HG02970 (cell line): ENCODE data around the gene SOX4.

ENCODE experiments used
- ATAC-seq: cut with Tn5 transposase; IDR thresholded peaks from one replicate; pipeline ENCODE4 v1.9.1; 2021; ENCODE audit warnings: mild to moderate bottlenecking, moderate library complexity, moderate number of reproducible peaks; ENCODE audit not compliant: unreplicated experiment, low FRiP score

Gene SOX4

DNA sequence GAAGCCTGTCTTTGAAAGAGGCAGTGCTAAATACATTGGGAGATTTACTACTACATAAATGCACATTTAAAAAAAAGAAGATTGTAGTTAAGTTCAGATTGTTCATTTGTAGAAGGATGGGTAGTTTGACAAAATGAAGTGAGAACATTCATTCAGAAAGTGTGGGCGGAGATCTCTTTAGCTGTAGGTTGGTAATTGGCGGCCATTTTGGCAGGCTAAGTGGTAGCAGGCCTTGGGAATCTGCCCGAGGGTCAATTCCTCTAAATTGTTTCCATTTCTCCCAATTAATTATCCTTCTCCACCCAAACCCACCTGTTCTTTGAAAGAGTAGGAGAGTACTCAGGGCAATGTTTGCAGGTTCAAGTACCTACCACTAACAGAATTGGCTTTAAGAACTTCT lies 17.9 kb downstream of the SOX4 start:
- ATAC-seq = no peak

DNA sequence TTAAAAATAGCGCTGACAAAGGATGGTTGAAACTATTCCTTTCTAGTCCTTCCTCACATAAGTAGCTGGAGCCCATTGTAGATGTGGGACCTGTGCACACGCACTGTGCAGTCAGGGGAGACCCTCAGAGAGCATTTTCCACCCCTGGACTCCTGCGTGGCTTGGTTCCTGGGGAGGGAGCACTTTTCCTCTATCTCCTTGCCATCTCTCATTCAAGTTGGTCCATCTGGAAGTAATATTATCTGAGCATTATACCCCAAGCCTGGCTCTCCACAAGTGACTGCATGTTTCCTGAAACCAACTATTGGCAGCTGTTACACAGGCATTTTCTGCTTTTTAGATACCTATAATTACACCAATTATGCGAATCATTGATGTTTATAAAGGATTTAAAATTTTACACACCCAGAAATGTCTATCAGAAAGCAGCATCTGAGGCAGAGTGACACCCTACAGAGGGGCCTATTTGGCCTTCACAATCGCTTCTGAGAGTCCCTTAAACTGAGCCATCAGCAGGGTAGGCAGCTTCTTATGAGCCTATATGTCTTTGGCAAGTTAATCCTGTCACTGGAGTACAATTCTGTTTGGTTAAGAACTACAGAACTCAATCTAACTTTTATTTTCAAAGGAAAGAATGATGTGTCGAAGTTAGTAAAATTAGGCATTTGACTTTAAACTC lies 18.7 kb downstream of the SOX4 start:
- no peak for ATAC-seq

DNA sequence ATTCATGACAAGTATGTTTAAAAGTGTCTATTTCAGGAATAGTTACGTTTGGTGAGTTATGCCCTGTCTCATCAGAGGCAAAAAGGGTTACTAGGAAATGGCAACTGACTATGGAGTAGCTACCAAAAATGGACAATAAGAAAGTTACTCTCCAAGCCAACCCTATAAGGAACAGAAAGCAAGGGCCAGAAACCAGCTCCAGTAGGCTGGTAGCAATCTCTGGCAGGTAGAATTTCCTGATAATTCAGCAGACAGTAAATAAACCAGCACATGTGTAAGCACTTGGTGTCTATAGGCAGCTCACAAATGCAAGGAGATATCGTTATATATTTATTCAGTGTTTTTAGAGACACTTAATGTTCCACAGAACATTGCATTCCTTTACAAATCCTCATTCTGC lies 20.3 kb downstream of the SOX4 start:
- ATAC-seq = no peak

DNA sequence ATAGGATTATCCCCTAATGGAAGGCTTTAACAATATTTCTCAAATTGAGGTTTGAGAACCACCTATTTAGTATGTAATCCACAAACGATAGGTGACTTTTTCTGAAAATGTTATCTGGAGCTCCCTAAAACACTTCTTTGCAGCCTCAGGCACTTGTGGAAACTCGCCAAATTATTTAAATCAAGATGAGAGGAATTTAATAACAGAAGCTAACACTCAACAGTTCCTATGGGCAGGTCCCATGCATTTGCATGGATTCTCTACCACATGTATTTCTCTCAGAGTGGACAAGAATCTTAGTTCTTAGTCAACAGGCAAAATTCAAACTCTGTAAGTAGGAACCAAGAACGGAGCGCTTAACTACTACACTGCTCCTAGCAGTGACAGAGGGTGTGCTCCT lies 20.7 kb downstream of the SOX4 start:
- no peak for ATAC-seq

DNA sequence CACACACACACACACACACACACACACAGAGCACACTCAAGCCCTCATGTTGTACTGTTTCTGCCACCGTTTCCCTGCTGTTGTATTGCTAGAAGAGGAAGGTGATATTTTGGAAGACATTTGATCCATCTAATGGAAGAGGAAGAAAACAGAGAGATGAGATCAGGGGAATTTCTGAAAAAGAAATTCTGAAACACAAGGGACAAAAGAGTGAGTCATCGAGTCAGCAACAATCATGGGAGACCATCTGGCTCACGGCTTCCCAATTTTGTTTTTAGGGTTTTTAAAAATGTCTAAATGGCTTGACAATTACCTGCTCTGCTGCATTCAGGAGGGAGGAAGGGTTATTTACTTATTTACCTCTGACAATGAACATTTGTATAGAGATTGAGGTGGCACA lies 22.0 kb downstream of the SOX4 start:
- ATAC-seq = no peak

DNA sequence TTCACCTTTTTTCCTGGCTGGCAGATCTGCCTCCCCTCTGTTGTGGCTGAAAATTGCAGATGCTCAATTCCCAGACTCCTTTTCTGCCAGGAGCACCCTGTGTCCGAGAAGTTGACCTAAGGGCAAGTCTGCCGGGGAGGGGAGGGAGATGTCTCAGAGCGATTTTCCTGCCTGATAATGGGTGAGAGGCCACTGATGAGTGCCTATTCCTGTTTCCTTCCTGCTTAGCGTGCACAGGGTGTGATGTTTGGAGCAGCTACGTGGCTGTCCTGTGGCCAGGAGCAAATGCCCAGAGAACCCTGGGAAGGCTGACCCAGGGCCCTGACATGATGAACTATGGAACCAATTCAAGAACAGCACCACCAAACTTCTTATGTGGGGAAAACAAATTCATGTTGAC lies 22.5 kb downstream of the SOX4 start:
- ATAC-seq = no peak

DNA sequence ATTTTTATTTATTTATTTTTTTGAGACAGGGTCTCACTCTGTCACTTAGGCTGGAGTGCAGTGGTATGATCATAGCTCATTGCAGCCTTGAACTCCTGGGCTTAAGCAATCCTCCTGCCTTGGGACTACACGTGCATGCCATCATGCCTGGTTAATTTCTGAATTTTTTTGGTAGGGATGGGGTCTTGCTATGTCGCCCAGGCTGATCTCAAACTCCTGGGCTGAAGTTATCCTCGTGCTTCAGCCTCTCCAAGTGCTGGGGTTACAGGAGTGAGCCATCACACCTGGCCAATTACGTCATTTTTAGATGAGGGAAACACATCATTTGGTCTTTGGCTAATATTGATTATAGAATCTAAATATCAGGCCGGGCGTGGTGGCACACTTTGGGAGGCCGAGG lies 32.1 kb downstream of the SOX4 start:
- ATAC-seq = no peak

DNA sequence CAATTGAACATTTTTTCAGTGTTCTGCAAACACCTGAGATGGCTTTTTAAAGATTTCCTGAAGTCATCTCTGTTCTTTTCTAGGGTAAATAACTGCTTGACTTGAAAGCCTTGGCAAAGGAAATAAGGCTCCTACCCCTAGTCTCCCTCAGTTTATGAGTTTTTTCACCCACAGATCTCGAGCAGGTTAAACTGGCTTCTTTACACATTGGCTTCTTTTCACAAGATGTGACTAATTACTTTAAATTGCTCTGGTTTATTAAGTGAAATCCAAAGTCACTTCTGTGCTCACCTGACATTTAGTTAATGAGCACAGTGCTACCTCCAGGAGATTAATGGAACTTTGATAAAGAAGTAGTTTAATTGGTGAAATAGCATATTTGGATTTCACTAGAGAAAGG lies 33.2 kb downstream of the SOX4 start:
- ATAC-seq = no peak

DNA sequence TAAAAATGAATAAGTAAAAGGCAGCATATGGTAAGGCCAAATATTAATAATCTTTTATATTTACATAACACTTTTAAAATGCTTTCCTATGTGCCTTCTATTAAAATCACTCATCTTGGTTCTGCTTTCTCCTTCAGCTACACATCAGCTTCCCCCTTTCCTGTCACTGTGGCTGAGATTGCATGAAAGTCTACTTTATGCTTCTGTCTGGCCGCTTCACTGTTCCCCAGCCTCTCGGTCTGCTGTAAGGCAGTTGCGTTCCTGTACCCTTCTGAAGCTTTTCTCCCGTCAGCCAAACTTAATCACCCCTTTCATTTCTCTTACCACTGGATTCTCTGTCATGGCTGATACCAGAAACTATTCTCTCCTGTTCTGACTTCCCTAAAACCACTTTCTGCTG lies 34.6 kb downstream of the SOX4 start:
- no peak for ATAC-seq

DNA sequence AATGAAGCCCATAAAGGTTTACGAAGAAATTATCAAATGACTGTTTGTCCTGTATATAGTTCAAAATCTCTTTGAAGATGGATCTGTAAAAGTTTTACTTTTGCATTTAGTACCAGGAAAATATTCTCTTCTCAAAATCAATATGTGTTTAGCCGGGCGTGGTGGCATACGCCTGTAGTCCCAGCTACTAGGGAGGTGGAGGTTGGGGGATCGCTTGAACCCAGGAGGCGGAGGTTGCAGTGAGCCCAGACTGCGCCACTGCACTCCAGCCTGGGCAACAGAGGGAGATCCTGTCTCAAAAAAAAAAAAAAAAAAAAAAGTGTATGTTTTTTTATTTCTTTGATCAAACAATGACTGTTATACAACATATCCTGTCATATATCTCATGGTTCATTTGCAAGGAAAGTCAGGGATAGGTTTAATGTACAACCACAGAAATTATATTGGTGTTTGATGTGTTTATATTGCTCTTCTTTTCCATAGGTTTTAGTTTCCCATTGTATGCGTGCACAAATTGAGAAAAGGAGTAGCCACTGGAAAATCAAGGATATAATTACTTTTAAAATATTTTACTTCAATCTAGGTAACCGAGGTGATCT lies 40.1 kb downstream of the SOX4 start:
- no peak for ATAC-seq

DNA sequence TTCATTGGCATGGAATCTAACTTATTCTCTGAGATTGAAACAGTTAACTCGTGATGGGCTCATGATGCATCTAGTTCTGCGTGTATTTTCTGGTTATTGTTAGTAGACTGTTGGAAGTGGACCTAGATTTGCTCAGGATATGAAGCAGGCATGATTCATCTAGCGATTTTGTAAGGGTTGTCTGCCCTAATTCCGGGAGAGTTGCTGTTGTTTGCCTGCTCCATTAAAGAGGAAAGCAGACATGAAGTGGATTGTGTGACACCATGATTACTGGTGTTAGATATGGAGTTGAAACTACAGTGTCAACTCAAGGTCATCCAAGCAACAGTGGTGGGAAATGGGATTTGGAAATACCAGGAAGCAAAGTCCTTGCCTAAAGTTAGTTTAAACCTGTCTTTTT lies 41.0 kb downstream of the SOX4 start:
- no peak for ATAC-seq

DNA sequence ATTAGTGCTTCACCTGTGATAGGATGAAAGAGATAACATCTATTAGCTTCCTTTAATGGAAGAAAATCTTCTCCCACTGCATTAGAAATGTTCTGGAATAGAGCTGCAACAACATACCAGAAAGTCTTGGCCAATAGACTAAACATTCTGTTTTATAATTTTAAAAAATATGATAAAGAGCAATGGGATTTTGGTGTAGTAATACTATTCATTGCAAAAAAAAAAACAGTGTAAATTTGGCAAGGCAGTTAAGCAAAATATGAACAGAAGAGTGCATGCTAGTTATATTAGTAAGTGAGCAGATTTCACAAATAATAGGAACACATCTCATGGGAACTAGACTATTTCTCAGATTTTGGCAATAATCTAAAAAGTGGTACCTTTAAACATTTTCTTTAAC lies 43.3 kb downstream of the SOX4 start:
- no peak for ATAC-seq

DNA sequence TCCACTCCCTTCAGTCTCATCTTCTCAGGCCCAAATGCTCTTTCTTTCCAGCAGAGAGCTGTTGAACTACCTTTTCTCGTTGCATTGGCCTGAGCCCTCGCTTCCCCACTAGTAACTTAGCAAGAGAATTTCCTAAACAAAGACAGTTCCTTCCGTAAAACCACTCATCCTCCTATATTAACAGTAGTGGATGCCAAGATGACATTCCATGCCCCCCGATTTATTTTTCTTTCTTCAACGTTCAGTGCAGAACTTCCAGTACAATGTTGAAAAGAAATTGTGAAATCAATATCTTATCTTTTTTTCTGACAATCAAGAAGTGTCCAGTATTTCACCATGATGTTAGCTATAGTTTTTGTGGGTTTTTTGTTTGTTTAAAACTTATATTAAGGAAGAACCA lies 45.8 kb downstream of the SOX4 start:
- ATAC-seq = no peak
